ENCODE data around the gene HOXD9.

DNA sequence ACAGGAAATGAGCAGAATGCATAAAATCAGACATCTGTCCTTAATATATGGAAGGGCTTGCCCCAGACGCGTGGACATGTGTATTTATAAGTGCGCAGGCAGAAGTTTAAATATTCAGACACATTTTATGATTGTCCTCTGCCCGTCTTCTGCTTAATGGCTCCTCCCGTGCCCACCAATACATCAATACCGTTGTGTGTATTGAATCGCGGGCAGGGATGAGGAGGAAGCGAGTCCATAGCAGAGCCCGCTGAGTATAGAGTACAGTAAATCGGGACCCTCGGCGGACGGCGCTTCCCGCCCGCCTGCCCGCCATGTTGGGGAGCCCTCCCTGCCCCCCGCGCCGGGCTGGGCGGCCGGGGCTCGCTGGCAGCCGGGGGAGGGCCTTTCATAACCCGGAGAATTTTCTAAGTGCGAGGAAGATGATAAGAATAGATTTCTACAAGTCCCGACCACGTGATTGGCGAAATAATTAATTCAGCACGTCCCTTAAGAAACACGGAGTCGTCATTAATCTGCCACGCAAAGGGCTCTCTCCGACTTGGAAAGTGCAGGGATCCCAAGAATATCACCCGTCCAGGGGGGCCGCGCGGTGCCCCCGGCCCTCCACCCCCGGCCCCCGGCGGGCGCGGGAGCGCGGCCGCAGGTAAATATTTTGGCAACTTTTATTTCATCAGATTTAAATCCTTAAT, 34.4 kb downstream of the HOXD9 start, which contains the start of gene HOXD3:
- TF ChIP-seq CTCF (conservative IDR thresholded peaks at IDR 0.05; ENCODE audit: low read length) (no peak), EZH2phosphoT487 (IDR thresholded peaks at IDR 0.05; ENCODE audit: borderline replicate concordance) (no peak)

Measured in Loucy (cell line).